Adrenal gland (tissue), 12 donors: ENCODE measurements around the gene SREK1. TPM values are rescaled to one million over a fixed set of nuclear protein-coding genes. Genes with fewer than 3 reads are reported as not detected.

Experiments used
- DNase-seq, 7 donors: peaks; one replicate each; pipeline ENCODE4 v3.0.0-alpha.2; 2019 to 2020
- H3K27ac ChIP-seq, 5 donors: fragments of 200-600 bp; sonication (generic) in 4 of 5; 1 replicate in 3 of 5; 2 replicates in 2 of 5; pipeline versions ENCODE4 v1.5.1 to v1.8.0; 2016 to 2020; ENCODE audit warnings: mild to moderate bottlenecking in 1 of 5
- H3K27me3 ChIP-seq: fragments of 200-600 bp; 2 replicates; pipeline ENCODE4 v1.8.0; 2021
- H3K36me3 ChIP-seq, 2 donors: fragments of 200-600 bp; replicated peaks in 1 of 2; 1 replicate in 1 of 2; 2 replicates in 1 of 2; pipeline versions ENCODE4 v1.5.1 to v1.8.0; 2018 to 2022
- H3K4me1 ChIP-seq, 2 donors: fragments of 200-600 bp; replicated peaks in 1 of 2; 1 replicate in 1 of 2; 2 replicates in 1 of 2; pipeline versions ENCODE4 v1.5.1 to v1.8.0; 2018 to 2021
- H3K4me3 ChIP-seq, 4 donors: fragments of 200-600 bp; sonication (generic) in 3 of 4; one replicate each; pipeline ENCODE4 v1.5.1; 2016 to 2018
- H3K9me3 ChIP-seq, 3 donors: fragments of 200-600 bp; sonication (generic) in 1 of 3; replicated peaks in 1 of 3; 1 replicate in 2 of 3; 2 replicates in 1 of 3; pipeline versions ENCODE4 v1.5.1 to v1.8.0; 2016 to 2021
- POLR2A ChIP-seq, 2 donors: fragments of 450-650 bp; IDR thresholded peaks; one replicate each; pipeline ENCODE4 v1.6.1; 2017; ENCODE audit warnings: antibody characterized with exemption in 2 of 2, mild to moderate bottlenecking in 2 of 2, moderate library complexity in 1 of 2
- WGBS, 4 donors: extraction: QIAGEN DNeasy Blood & Tissue Kit in 2 of 4; methylation state at CpG; one replicate each; pipeline versions ENCODE4 v1.1.5 to v1.1.7; 2013 to 2017; 5-methylcytosine and 5-hydroxymethylcytosine counted together
- intact Hi-C, 2 donors: fragments of 100-400 bp; cut with DNase I; formaldehyde crosslinking; loops; one replicate each; pipeline versions ENCODE4 v1.14.1 to v1.15.0; 2022 to 2023
- polyA plus RNA-seq, 3 donors: library from polyadenylated mRNA; stranded (reverse); fragments of 200-250 nt in 2 of 3; fragments of 350-450 nt in 1 of 3; fragmentation: Illumina TruSeq in 1 of 3; extraction: RNeasy Lipid Tissue Mini Kit (QIAGEN cat#74804) in 1 of 3; gene quantifications; one replicate each; pipeline ENCODE4 v1.2.3, GENCODE V29; 2013 to 2014
- total RNA-seq, 9 donors: library from RNA; depleted of rRNA in 4 of 9; stranded (reverse); fragments of >200 nt in 4 of 9; fragments of 120-200 nt in 1 of 9; fragmentation: NEBNext Ultra II Directional in 1 of 9; extraction: Animal tissue kit (Norgen Biotek cat#: 25700) in 1 of 9; gene quantifications; one replicate each; pipeline versions ENCODE4 v1.1.0 to v1.2.4, GENCODE V29; 2013 to 2023
- TF ChIP-seq, protein P1 (sequence below), 6 experiments: fragments of 450-650 bp in 4 of 6; fragments of 200-600 bp in 2 of 6; sonication (generic) in 1 of 6; IDR thresholded peaks; 1 replicate in 5 of 6; 2 replicates in 1 of 6; pipeline versions ENCODE4 v1.5.1 to v1.8.0; 2016 to 2021; ENCODE audit warnings: antibody characterized with exemption in 6 of 6, mild to moderate bottlenecking in 2 of 6, moderate library complexity in 1 of 6
- donor health status: healthy with polysubstance abuse.
- donor health status: Bipolar disorder and iron deficiency.
- donor health status: DM: yes; HTN: yes; CAD: no.
- donor health status: DM: no; HTN: no; CAD: no.
- donor health status: DM: no; HTN: no; CAD: no.
- donor health status: DM: yes; HTN: yes; CAD: no.

SREK1 gene
- total and polyA plus RNA-seq, 12 donors, result 14.3 to 126 (median 55.4) TPM

DNA sequence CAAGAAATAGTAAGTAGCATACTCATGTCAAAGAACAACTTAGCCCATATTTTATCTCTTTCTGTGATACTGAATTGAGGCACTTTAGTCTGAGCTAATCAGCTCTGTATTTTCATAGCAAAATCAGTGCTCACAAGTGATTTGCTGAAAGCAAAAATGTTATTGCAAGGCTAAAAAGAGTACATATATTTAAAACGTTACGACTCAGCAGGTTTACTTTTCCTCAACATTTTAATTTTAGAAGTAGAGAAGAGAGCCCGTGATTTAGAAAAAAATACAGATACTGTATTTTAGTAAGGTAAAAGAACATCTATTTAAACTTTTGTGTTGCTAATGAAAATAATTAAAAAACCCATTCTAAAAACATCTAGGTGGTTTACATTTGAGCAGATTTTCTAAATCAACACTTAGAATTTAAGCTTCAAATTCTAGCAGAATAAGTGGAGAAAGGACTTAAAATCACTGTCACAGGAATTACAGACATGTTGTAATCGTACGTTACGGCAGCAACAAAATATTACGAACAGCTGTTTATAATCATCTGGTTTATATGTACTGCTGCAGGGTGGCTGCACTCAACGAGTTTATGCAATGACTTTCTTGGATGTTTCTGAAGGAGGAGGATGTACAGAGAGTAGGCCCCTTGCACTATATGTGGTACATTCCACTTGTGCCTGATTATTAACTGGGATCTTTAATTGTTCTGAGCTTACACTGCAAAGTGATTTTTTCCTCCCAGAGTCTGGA, 20.1 kb downstream of the SREK1 start:
- TF ChIP-seq, protein P1, sequence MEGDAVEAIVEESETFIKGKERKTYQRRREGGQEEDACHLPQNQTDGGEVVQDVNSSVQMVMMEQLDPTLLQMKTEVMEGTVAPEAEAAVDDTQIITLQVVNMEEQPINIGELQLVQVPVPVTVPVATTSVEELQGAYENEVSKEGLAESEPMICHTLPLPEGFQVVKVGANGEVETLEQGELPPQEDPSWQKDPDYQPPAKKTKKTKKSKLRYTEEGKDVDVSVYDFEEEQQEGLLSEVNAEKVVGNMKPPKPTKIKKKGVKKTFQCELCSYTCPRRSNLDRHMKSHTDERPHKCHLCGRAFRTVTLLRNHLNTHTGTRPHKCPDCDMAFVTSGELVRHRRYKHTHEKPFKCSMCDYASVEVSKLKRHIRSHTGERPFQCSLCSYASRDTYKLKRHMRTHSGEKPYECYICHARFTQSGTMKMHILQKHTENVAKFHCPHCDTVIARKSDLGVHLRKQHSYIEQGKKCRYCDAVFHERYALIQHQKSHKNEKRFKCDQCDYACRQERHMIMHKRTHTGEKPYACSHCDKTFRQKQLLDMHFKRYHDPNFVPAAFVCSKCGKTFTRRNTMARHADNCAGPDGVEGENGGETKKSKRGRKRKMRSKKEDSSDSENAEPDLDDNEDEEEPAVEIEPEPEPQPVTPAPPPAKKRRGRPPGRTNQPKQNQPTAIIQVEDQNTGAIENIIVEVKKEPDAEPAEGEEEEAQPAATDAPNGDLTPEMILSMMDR (IDR thresholded peaks at IDR 0.05), result no peak
- TF ChIP-seq POLR2A (IDR thresholded peaks at IDR 0.05), result no peak
- DNase-seq, result no peak
- Histone ChIP-seq H3K9me3 (no peaks in the 10 kb centered on the region), H3K27ac (no peak overlapping the region), H3K36me3 (peaks cover 0 to 55% of the 10 kb centered on the region in 2 donors), H3K4me3 (no peak overlapping the region), H3K4me1 (no peaks in the 10 kb centered on the region), H3K27me3 (no peaks in the 10 kb centered on the region)
- 82 to 89% (median 86%) methylated on average over 8 of the region's 8 CpGs for WGBS, 4 donors
- intact Hi-C loops, result no loop called here

DNA sequence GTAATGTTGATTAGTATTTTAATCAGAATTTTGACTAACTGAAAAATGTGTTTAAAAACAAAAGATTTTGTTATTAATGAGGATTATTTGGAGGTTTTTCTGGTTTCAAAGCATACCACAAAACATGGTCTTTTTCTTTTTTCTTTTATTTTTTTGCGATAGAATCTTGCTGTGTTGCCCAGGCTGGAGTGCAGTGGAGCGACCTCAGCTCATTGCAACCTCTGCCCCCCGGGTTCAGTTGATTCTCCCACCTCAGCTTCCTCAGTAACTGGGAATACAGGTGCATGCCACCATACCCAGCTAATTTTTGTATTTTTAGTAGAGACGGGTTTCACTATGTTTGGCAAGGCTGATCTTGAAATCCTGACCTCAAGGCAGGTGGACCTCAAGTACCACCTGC, 24.1 kb downstream of the SREK1 start:
- H3K9me3 ChIP-seq, result no peaks in the 10 kb centered on the region
- 92 to 98% (median 94%) methylated on average over 4 of the region's 4 CpGs for WGBS, 4 donors
- H3K27ac ChIP-seq, result no peak overlapping the region
- H3K4me3 ChIP-seq, result no peak overlapping the region
- intact Hi-C loops, result no loop called here
- no peak for DNase-seq
- H3K27me3 ChIP-seq, result no peaks in the 10 kb centered on the region
- peaks cover 0 to 46% of the 10 kb centered on the region in 2 donors for H3K36me3 ChIP-seq
- no peak for TF ChIP-seq POLR2A (IDR thresholded peaks at IDR 0.05)
- TF ChIP-seq, protein P1 (IDR thresholded peaks at IDR 0.05), result no peak
- peaks cover 0 to 4% of the 10 kb centered on the region in 2 donors for H3K4me1 ChIP-seq

DNA sequence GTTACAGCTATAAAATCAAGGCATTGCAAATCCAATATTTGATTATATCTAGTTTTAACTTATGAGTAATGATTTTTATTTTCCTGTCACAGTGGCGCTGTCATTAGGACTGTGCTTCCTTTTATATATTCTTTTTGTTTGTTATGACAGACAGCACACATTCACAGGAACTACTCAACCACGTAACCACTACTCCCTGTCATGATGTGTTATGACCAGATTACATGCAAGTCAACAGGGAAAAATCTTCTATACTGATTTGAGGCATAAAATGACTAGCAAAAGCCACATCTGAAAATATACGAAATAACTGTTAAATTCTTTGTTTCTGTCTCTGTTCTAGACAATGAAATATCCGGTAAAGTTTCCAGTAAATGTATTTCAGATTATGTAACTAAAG, 25.4 kb downstream of the SREK1 start:
- no peak for TF ChIP-seq POLR2A (IDR thresholded peaks at IDR 0.05)
- TF ChIP-seq, protein P1 (IDR thresholded peaks at IDR 0.05), result no peak
- no peak overlapping the region for H3K4me3 ChIP-seq
- peaks cover 0 to 38% of the 10 kb centered on the region in 2 donors for H3K36me3 ChIP-seq
- DNase-seq, result no peak
- no peaks in the 10 kb centered on the region for H3K27me3 ChIP-seq
- intact Hi-C loops, result no loop called here
- 89 to 93% (median 91%) methylated on average over 4 of the region's 4 CpGs for WGBS, 4 donors
- no peak overlapping the region for H3K27ac ChIP-seq
- peaks cover 0 to 4% of the 10 kb centered on the region in 2 donors for H3K4me1 ChIP-seq
- no peaks in the 10 kb centered on the region for H3K9me3 ChIP-seq

GRCh38 chr5:66170195-66170919, 26.3 kb downstream of the SREK1 start:
- TF ChIP-seq POLR2A (IDR thresholded peaks at IDR 0.05), result no peak
- TF ChIP-seq, protein P1 (IDR thresholded peaks at IDR 0.05), result no peak
- DNase-seq, result no peak
- 88 to 93% (median 90%) methylated on average over 10 of the region's 10 CpGs for WGBS, 4 donors
- Histone ChIP-seq H3K4me1 (peaks cover 0 to 4% of the 10 kb centered on the region in 2 donors), H3K9me3 (no peaks in the 10 kb centered on the region), H3K27me3 (no peaks in the 10 kb centered on the region), H3K4me3 (no peak overlapping the region), H3K27ac (no peak overlapping the region), H3K36me3 (peaks cover 0 to 43% of the 10 kb centered on the region in 2 donors)
- intact Hi-C loops, result no loop called here
